HG02642 (cell line): ENCODE results near the gene FCHO1.

Source experiments
- ATAC-seq: cut with Tn5 transposase; IDR thresholded peaks from one replicate; pipeline ENCODE4 v1.9.1; 2021; ENCODE audit warnings: mild to moderate bottlenecking; ENCODE audit not compliant: unreplicated experiment, poor library complexity

Gene FCHO1

DNA sequence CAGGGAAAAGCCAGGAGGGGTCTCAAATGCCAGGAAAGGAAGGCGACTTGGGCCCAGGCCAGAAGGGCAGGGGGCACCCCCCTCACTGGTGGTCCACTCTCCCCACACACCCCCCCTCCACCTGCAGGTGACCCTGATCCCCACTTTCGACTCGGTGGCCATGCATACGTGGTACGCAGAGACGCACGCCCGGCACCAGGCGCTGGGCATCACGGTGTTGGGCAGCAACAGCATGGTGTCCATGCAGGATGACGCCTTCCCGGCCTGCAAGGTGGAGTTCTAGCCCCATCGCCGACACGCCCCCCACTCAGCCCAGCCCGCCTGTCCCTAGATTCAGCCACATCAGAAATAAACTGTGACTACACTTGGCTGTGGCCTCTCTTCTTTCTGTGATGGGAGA is 17.1 kb upstream of the FCHO1 start:
- ATAC-seq, result no peak

DNA sequence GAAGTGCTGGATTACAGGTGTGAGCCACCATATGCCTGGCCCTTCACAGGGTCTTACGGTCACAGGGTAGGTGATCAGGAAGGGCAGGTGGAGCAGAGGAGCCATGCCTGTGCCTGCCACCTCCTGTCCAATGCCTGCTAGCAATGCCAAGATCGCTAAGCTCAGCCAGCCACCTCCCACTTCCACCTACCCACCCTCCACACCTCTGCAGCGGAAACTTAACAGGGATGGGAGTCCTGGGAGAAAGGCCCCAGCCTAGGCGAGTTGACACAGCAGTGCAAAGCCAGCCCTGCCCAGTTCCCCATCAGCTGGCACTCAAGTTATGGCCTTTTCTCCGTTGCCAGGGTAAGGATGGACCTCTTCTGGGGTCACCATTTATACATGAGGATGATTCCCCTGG is 15.9 kb upstream of the FCHO1 start:
- no peak for ATAC-seq

GRCh38 chr19:17737690-17738153 is 13.6 kb upstream of the FCHO1 start:
- no peak for ATAC-seq

DNA sequence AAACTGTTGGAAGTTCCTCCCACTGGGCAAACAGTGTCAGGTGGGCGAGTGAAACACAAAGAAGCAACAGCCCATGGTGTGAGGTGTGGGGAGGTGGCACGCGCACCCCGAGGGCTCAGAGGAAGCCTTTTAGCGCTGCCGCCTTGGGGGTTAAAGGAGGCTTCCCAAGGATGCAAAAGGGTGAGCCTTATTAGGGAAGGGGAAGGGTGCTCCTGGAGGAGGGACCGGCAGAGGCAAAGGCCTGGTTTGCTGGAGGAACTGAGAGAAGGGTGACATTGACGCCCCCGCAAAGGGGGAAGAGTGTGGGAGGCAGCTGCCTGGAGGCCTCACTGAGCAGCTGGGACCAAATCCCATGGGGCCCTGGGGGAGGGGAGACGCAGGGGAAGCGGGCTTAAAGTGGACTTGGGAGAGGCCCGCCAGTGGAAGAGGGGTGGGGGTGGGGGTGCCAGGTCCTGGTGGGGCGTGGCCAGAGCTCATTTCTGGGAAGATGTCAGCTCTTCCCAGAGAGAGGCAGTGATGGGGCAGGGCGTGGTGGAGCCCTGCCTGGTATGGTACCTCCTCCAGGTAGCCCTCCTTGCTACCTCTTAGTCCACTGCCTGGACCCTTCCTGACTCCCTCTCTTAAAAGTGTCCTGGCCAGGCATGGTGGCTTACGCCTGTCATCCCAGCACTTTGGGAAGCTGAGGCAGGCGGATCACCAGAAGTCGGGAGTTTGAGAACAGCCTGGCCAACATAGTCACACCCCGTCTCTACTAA is 12.0 kb upstream of the FCHO1 start:
- ATAC-seq, result no peak

DNA sequence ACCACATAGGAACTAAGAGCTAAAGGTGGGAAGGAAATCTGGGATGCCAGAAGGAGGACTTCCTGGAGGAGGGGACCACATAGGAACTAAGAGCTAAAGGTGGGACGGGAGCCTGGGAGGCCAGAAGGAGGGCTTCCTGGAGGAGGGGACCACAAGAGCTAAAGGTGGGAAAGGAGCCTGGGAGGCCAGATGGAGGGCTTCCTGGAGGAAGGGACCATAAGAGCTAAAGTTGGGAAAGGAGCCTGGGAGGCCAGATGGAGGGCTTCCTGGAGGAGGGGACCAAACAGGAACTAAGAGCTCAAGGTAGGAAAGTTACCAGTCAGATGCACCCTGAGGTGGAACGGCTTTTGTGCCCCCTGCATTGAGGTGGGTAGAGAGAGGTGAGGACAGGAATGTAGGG is 9.8 kb upstream of the FCHO1 start:
- no peak for ATAC-seq

- no peak for ATAC-seq
These were observed 7.2 kb upstream of the FCHO1 start for GRCh38 chr19:17743874-17744580.

- ATAC-seq, result peak; percentile 74
These were observed 3.8 kb upstream of the FCHO1 start for GRCh38 chr19:17747205-17748098.

GRCh38 chr19:17748884-17749638 is 2.2 kb upstream of the FCHO1 start:
- ATAC-seq, result no peak

DNA sequence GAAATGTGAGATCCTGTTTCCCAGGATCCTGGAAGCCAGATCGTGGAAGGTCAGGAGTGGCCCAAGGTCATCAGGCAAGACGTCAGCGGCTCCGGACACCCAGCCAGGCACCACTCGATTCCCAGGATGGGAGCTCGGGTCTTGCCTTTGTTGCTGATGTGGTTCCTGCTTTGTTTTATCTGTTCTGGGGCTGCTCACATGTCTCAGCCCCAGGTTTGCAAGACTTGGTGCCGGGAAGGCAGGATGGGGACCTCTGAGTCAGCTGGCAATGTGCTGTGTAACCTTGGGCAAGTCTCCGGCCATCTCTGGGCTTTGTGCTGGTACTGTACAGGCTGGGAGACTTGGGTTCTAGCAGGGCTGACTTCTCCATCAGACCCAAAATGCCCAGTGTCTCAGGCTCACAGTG is 1.4 kb upstream of the FCHO1 start:
- ATAC-seq, result no peak

GRCh38 chr19:17751912-17752273 is 616 bp downstream of the FCHO1 start:
- no peak for ATAC-seq

DNA sequence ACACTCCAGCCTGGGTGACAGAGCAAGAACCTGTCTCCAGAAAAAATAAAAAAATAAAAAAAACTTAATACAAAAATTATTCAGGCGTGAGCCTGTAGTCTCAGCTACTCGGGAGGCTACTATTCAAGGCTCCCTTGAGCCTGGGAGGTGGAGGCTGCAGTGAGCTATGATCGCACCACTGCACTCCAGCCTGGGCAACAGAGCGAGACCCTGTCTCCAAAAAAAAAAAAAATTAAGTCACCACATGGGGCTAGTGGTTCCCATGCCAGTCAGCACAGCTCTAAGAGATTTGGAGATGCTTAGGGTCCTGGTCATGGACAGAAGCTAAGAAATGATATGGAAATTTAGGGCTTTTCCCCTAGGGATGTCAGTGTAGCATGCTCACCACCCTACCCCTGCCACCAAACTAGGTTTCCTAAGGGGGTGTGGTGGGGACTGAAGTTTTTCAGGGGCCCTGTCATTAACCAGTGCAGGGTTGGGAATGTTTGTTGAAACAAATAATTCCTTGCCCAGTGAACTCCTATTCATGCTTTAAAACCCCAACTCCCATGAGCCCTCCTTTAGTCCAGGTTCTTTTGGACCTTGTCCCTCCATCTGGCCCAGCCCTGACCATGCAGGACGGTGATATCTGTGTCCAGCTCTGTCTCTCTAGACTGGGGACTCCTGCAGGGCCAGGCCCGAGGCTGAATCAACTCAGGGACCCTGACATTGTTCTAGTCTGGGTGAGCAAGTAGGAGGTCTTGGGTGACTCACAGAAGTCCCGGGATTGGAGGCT is 1.8 kb downstream of the FCHO1 start:
- ATAC-seq, result no peak

GRCh38 chr19:17753976-17754375 is 2.7 kb downstream of the FCHO1 start:
- ATAC-seq, result no peak

DNA sequence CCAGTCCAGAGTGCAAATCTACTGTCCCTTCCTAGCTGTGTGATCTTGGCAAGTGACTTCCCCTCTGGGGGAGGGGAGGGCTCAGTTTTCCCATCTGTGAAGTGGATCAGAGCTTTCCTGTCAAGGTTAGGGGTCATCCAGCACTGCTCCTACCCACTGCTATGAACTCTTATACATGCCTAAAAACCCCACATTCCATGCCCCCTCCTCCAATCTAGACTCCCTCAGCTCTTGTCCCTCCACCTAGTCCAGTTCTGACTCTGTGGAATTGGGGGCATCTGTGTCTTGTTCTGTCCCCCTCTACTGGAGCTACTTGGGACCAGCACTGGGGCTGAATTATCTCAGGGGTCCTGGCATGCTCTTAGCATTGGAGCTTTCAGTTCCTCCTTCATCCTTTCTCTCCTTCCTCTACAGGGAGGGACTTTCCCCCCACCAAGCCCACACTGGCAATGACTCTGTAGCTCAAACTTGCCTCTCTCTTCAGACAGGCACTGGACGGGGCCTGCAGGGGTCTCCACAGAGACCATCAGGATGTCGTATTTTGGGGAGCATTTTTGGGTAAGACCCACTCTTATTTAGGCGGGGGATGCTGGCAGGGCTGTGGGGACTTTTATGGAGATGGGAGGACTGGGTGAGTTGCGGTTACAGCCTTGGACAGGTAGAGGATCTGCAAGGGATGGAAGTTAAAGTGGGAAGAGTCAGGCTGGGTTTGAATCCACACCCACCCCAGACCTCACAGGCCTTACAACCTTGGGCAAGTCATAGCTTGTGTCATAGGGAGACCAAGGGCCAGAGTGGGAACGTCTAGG is 3.6 kb downstream of the FCHO1 start:
- peak; percentile 37 for ATAC-seq

- no peak for ATAC-seq
These were observed 4.2 kb downstream of the FCHO1 start for GRCh38 chr19:17755443-17755890.

- ATAC-seq, result peak; percentile 34
These were observed 4.8 kb downstream of the FCHO1 start for GRCh38 chr19:17755977-17756670.

DNA sequence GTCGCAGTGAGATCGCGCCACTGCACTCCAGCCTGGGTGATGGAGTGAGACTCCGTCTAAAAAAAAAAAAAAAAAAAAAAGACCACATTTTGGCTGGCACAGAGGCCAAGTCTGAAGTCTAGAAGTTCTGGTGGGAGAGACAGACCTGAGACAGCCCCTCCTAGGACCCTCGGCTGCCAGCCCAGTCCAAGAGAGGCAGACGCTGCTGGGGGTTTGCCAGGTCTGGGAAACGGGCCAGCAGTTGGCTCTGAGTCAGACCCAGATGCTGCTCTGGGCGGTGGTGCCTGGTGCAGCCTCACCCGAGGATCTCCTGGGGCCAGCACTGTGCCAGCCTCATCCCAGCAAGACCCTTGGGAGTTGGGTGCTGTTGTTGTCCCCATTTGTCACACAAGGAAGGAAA is 5.8 kb downstream of the FCHO1 start:
- ATAC-seq, result no peak

DNA sequence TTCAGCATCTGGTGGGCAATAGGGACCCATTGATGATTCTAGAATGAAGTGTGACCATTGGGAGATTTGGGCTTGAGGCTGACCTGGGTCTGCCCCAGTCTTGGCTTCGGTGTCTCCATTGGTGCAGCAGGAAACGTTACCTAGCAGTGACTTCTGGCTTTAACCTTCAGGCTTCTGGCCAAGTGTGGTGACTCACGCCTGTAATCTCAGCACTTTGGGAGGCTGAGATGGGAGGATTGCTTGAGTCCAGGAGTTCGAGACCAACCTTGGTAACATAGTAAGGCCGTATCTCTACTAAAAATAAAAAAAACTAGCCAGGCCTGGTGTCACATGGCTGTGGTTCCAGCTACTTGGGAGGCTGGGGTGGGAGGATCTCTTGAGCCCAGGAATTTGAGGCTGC is 7.2 kb downstream of the FCHO1 start:
- ATAC-seq, result no peak

DNA sequence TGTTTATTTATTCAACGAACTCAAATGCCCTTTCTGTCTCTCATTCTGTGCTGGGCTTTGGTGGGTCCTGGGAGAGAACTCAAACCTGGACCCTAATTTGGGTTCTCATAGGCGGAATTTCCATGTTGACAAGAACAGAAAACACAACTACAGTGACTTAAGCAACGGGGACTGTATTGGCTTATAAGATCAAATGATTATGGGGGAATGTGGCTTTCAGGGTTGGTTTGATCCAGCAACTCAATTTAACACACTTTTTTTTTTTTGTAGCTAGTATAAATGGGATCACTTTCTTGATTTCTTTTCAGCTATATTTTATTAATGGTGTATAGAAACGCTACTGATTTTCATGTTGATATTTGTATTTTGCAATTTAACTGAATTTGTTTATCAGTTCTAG is 9.9 kb downstream of the FCHO1 start:
- no peak for ATAC-seq
